Measurements from ENCODE around the gene RBM10.

DNA sequence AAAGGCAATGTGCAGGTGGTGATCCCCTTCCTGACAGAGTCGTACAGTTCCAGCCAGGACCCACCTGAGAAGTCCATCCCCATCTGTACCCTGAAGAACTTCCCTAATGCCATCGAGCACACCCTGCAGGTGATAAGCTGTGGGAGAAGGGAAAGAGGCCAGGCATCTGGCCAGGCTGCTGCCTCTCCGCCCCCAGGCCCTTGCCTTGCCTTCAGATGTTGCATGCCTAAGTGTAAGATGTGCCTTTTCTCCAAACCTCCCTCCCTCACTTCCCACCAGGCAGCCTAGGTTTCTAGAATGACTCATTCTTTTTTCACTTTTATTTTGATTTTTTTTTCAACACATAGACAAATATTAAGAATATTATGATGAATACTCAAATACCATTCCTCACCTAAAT, 61.3 kb downstream of the RBM10 start:
- TF ChIP-seq SIN3A (IDR thresholded peaks at IDR 0.05; ENCODE audit: borderline replicate concordance, insufficient read depth, low read length): no peak
- TF ChIP-seq, protein P1, sequence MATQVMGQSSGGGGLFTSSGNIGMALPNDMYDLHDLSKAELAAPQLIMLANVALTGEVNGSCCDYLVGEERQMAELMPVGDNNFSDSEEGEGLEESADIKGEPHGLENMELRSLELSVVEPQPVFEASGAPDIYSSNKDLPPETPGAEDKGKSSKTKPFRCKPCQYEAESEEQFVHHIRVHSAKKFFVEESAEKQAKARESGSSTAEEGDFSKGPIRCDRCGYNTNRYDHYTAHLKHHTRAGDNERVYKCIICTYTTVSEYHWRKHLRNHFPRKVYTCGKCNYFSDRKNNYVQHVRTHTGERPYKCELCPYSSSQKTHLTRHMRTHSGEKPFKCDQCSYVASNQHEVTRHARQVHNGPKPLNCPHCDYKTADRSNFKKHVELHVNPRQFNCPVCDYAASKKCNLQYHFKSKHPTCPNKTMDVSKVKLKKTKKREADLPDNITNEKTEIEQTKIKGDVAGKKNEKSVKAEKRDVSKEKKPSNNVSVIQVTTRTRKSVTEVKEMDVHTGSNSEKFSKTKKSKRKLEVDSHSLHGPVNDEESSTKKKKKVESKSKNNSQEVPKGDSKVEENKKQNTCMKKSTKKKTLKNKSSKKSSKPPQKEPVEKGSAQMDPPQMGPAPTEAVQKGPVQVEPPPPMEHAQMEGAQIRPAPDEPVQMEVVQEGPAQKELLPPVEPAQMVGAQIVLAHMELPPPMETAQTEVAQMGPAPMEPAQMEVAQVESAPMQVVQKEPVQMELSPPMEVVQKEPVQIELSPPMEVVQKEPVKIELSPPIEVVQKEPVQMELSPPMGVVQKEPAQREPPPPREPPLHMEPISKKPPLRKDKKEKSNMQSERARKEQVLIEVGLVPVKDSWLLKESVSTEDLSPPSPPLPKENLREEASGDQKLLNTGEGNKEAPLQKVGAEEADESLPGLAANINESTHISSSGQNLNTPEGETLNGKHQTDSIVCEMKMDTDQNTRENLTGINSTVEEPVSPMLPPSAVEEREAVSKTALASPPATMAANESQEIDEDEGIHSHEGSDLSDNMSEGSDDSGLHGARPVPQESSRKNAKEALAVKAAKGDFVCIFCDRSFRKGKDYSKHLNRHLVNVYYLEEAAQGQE (IDR thresholded peaks at IDR 0.05; ENCODE audit: insufficient read depth in 1 of 2, low read depth in 2 of 2, low read length in 2 of 2): no peak

Measured in PFSK-1 (cell line).